Testis (tissue), 2 donors: ENCODE measurements around the gene MED26.

Experiments
- CTCF ChIP-seq, 3 experiments: fragments of 450-650 bp in 2 of 3; fragments of 200-600 bp in 1 of 3; sonication (generic) in 1 of 3; IDR thresholded peaks; one replicate each; pipeline ENCODE4 v1.5.1; 2016 to 2019; ENCODE audit warnings: antibody characterized with exemption in 3 of 3, mild to moderate bottlenecking in 2 of 3, moderate library complexity in 1 of 3
- POLR2A ChIP-seq: fragments of 450-650 bp; IDR thresholded peaks from one replicate; pipeline ENCODE4 v1.6.1; 2017; ENCODE audit warnings: antibody characterized with exemption, mild to moderate bottlenecking, moderate library complexity

GRCh38 chr19:16529466-16530144 is 98.4 kb downstream of the MED26 start:
- no peak for TF ChIP-seq CTCF (IDR thresholded peaks at IDR 0.05)
- TF ChIP-seq POLR2A = no peak
